ENCODE results near the gene MOXD1. TPM values are rescaled to one million over a fixed set of nuclear protein-coding genes. Genes with fewer than 3 reads are reported as not detected.

MOXD1 gene
- total and polyA plus RNA-seq, 4 donors = 4.5 to 37.5 (median 17.7) TPM

- Histone ChIP-seq H3K9me3 (ENCODE audit: control insufficient read depth in 4 of 4, insufficient read depth in 3 of 4, low read length in 3 of 4) (no peaks in the 10 kb centered on the region), H3K4me1 (ENCODE audit: control insufficient read depth in 5 of 5, insufficient read depth in 5 of 5, low read length in 5 of 5) (peaks cover 0 to 42% (median 0%) of the 10 kb centered on the region in 5 donors), H3K27me3 (ENCODE audit: control insufficient read depth in 3 of 3, insufficient read depth in 3 of 3, low read length in 2 of 3) (no peaks in the 10 kb centered on the region), H3K4me3 (no peak overlapping the region), H3K36me3 (ENCODE audit: control insufficient read depth in 4 of 4, insufficient read depth in 4 of 4, low read length in 4 of 4) (peaks cover 0 to 2% (median 0%) of the 10 kb centered on the region in 4 donors), H3K27ac (ENCODE audit: low read depth in 1 of 2, low read length in 1 of 2) (no peak overlapping the region), H3K9ac (ENCODE audit: insufficient read depth in 1 of 2, low read length in 2 of 2) (no peak overlapping the region)
- WGBS, 2 donors = 55 to 57% methylated on average over 3 of the region's 3 CpGs
- DNase-seq (peak in 2 of 3 donors; percentile 48 to 49), ATAC-seq (ENCODE audit: insufficient read depth, low FRiP score) (no peak)
- TF ChIP-seq CTCF (IDR thresholded peaks at IDR 0.05; ENCODE audit: control extremely low read depth, extremely low read depth) = no peak
Measured at GRCh38 chr6:132388291-132388690, 13.0 kb downstream of the MOXD1 start.

- H3K27me3 ChIP-seq (ENCODE audit: control insufficient read depth in 3 of 3, insufficient read depth in 3 of 3, low read length in 2 of 3) = no peaks in the 10 kb centered on the region
- no peak for DNase-seq
- H3K4me1 ChIP-seq (ENCODE audit: control insufficient read depth in 5 of 5, insufficient read depth in 5 of 5, low read length in 5 of 5) = peaks cover 0 to 15% (median 0%) of the 10 kb centered on the region in 5 donors
- H3K4me3 ChIP-seq = no peak overlapping the region
- ATAC-seq (ENCODE audit: insufficient read depth, low FRiP score) = no peak
- TF ChIP-seq CTCF (IDR thresholded peaks at IDR 0.05; ENCODE audit: control extremely low read depth, extremely low read depth) = no peak
- H3K9ac ChIP-seq (ENCODE audit: insufficient read depth in 1 of 2, low read length in 2 of 2) = no peak overlapping the region
- H3K36me3 ChIP-seq (ENCODE audit: control insufficient read depth in 4 of 4, insufficient read depth in 4 of 4, low read length in 4 of 4) = peaks cover 0 to 2% (median 0%) of the 10 kb centered on the region in 4 donors
- no peak overlapping the region for H3K27ac ChIP-seq (ENCODE audit: low read depth in 1 of 2, low read length in 1 of 2)
- WGBS, 2 donors = 45 to 69% methylated on average over 3 of the region's 3 CpGs
- peaks cover 0 to 5% (median 0%) of the 10 kb centered on the region in 4 donors for H3K9me3 ChIP-seq (ENCODE audit: control insufficient read depth in 4 of 4, insufficient read depth in 3 of 4, low read length in 3 of 4)
Measured at GRCh38 chr6:132382630-132383175, 18.6 kb downstream of the MOXD1 start.

GRCh38 chr6:132381381-132381780 lies 19.9 kb downstream of the MOXD1 start:
- DNase-seq = no peak
- no peak overlapping the region for H3K4me3 ChIP-seq
- peaks cover 0 to 2% (median 0%) of the 10 kb centered on the region in 4 donors for H3K36me3 ChIP-seq (ENCODE audit: control insufficient read depth in 4 of 4, insufficient read depth in 4 of 4, low read length in 4 of 4)
- peaks cover 0 to 15% (median 0%) of the 10 kb centered on the region in 5 donors for H3K4me1 ChIP-seq (ENCODE audit: control insufficient read depth in 5 of 5, insufficient read depth in 5 of 5, low read length in 5 of 5)
- no peaks in the 10 kb centered on the region for H3K27me3 ChIP-seq (ENCODE audit: control insufficient read depth in 3 of 3, insufficient read depth in 3 of 3, low read length in 2 of 3)
- no peak overlapping the region for H3K27ac ChIP-seq (ENCODE audit: low read depth in 1 of 2, low read length in 1 of 2)
- WGBS, 2 donors = 87 to 90% methylated on average over 1 of the region's 1 CpG
- ATAC-seq (ENCODE audit: insufficient read depth, low FRiP score) = no peak
- H3K9me3 ChIP-seq (ENCODE audit: control insufficient read depth in 4 of 4, insufficient read depth in 3 of 4, low read length in 3 of 4) = peaks cover 0 to 5% (median 0%) of the 10 kb centered on the region in 4 donors
- H3K9ac ChIP-seq (ENCODE audit: insufficient read depth in 1 of 2, low read length in 2 of 2) = no peak overlapping the region
- TF ChIP-seq CTCF (IDR thresholded peaks at IDR 0.05; ENCODE audit: control extremely low read depth, extremely low read depth) = no peak

Measured in lung (tissue), 12 donors.